Stimulated activated CD8-positive, alpha-beta memory T cell treated with anti-CD3 and anti-CD28 coated beads, Interleukin-15, amount 100 ng/mL, for 4 hours (primary cell): Measurements from ENCODE around the gene FANCC.

Experiments used
- DNase-seq, 2 donors: peaks; one replicate each; pipeline ENCODE4 v3.0.0-alpha.2; 2020; ENCODE audit warnings: low read depth in 2 of 2

The FANCC gene

DNA sequence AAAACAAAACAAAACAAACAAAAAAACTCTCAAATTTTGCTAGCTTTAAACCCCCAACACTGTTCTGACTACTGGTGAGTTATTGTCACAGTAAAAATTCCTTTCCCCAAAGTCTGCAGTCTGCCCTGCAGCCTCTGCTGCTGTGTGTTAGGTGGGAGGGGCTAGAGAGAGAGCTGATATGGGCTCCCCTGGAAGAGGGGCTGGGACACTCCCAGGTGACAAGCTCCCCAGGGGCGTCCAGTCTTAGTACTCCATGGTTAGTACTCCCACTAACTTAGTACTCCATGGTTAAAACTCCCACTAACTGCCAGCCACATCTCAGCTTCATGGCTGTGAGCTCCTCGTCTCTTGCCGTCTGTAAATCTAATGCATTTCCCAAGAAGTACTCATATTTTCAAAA, 191.9 kb downstream of the FANCC start:
- DNase-seq: no peak

GRCh38 chr9:95124582-95125367, 192.7 kb downstream of the FANCC start:
- DNase-seq: no peak

- no peak for DNase-seq
Observed at GRCh38 chr9:95120781-95121370, 196.6 kb downstream of the FANCC start.

DNA sequence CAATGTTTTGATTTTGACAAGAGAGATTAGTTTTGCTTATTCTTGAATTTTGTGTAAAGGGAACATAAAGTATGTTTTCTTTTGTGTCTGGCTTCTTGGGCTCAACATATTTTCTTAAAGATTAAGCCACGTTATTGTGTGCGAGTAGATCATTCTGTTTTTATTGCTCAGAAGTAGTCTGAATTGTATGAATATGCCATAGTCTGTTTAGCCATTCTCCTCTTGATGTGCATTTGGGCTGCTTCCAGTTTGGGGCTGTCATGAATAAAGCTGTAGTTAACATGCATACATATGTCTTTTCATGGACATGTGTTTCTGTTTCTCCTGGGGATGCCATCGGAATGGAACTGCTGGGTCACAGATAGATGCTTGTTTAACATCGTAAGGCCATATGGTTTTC, 198.9 kb downstream of the FANCC start:
- DNase-seq: no peak

DNA sequence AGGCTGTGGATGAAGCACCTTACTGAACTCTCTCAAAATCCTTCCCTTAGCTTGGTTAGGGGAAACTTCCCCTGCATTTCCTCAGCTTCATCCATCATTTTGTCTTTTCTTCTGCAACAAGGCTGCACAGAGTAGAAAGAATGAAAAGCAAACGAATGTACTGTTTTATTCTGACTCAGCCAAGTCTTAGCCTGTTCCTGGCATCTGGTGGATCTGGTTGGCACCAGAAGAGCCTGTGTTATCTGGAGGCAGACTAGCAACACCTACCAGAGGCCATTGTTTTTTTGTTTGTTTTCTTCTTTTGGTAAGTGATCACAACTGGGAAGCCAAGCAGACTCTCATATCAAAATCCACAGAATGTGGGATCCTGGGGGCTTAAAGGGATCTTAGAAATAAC, 200.7 kb downstream of the FANCC start:
- no peak for DNase-seq

GRCh38 chr9:95116002-95116807, 201.3 kb downstream of the FANCC start:
- DNase-seq: no peak

- DNase-seq: no peak
Observed at GRCh38 chr9:95115104-95115503, 202.4 kb downstream of the FANCC start.

DNA sequence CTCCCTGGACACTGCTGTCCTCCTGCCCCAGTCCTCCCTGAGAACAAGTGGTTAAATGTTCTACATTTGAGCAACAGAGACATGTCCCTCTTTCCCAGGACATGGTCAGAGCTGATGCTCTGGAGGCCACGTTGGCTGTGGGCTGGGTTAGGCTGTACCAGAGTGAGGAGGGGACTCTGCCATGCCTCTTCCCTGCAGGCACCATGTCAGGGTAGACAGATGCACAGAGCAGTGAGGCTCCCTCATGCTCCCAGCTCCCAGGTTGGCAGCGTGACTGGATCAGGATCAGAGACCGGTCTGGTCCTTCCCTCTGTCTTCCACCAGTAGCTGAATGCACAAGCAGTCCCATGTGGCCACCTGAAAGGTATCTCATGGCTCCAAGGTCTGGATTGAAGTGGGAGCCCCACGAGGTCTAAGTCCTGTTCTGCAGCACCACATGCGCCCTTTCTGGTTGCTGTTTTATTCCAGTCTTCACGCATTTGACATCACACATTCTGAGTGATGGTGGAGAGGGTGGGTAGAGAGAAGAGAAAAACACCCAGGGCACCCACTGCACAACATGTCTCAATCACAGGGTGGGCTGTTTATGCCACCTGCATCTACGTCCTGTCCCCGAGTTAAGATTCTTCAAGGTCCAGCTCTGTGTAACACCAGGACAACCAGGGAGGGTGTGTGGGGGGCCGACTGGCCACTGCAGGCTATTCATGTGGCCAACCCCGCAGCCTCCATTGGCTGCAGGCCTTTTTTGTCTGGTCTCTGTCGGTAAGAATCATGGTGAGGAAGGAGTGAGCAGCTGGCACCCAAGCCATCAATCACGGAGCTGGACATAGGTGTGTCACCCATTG, 204.9 kb downstream of the FANCC start:
- DNase-seq: no peak

GRCh38 chr9:95111716-95112115, 205.8 kb downstream of the FANCC start:
- DNase-seq: no peak

GRCh38 chr9:95110921-95111525, 206.5 kb downstream of the FANCC start:
- no peak for DNase-seq

GRCh38 chr9:95109456-95109855, 208.1 kb downstream of the FANCC start:
- no peak for DNase-seq

- no peak for DNase-seq
Observed at GRCh38 chr9:95108777-95109176, 208.7 kb downstream of the FANCC start.

DNA sequence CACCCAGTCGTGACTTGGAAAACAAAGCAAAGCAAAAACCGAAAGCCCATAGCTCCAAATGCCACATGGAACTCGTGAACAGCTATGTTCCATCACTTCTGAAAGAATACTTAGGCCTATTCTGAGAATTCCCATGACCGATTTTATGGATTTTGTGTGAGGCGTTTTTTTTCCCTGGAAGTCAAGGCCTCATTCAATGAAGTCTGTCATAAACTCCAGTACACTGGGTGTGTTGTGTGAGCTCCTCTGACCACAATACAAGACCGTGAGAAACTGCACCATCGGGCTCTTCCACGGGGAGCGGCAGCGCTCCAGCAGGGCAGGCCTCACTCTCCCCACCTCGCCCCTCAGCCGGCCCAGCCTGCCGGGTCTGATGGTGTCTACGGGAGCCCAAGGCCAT, 209.5 kb downstream of the FANCC start:
- DNase-seq: no peak

- no peak for DNase-seq
Observed at GRCh38 chr9:95107001-95107749, 210.3 kb downstream of the FANCC start.

GRCh38 chr9:95105519-95106287, 211.8 kb downstream of the FANCC start:
- no peak for DNase-seq

GRCh38 chr9:95104980-95105379, 212.5 kb downstream of the FANCC start:
- no peak for DNase-seq

GRCh38 chr9:95104581-95104960, 212.9 kb downstream of the FANCC start:
- no peak for DNase-seq

- no peak for DNase-seq
Observed at GRCh38 chr9:95103871-95104580, 213.5 kb downstream of the FANCC start.

DNA sequence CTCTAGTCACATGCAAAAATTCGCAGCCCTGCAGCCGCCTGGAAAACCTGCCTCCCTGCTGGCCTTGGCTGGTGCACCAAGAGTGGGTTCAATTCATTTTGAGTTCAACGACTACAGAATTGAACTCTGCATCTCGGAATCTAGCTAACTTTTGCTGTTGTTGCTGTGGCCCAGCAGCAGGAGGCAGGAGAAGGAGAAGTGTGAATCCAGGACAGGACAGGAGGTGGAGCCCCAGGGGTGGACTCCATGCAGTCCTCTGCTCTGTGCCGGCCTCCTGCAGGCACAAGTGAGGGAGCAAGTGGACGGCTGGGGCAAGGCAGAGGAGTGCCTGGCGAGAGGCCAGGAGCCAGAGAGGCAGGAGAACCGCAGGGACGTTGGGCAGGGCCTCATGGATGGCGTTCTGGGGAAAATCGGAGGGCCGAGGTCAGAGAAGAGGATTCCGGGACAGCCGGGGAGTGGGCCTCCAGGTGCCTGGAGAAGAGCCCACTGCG, 214.2 kb downstream of the FANCC start:
- DNase-seq: no peak
